Spleen (tissue), 11 donors: ENCODE data around the gene SPATA16. TPM values are rescaled to one million over a fixed set of nuclear protein-coding genes. Genes with fewer than 3 reads are reported as not detected.

ENCODE experiments used
- DNase-seq: peaks from one replicate; pipeline ENCODE4 v3.0.0-alpha.2; 2020
- H3K27ac ChIP-seq, 8 donors: fragments of 200-600 bp; sonication (generic) in 7 of 8; 1 replicate in 4 of 8; 2 replicates in 4 of 8; pipeline versions ENCODE4 v1.5.0 to v1.8.0; 2016 to 2021; ENCODE audit warnings: inconsistent platforms in 4 of 8, mild to moderate bottlenecking in 4 of 8, moderate library complexity in 1 of 8
- H3K27me3 ChIP-seq, 7 donors: fragments of 200-600 bp; sonication (generic) in 6 of 7; replicated peaks in 1 of 7; 1 replicate in 4 of 7; 2 replicates in 3 of 7; pipeline versions ENCODE4 v1.5.0 to v1.8.0; 2016 to 2021; ENCODE audit warnings: inconsistent platforms in 3 of 7, mild to moderate bottlenecking in 1 of 7
- H3K36me3 ChIP-seq, 6 donors: fragments of 200-600 bp; sonication (generic) in 5 of 6; 1 replicate in 4 of 6; 2 replicates in 2 of 6; pipeline versions ENCODE4 v1.5.0 to v1.8.0; 2016 to 2021; ENCODE audit warnings: inconsistent platforms in 2 of 6
- H3K4me1 ChIP-seq, 6 donors: fragments of 200-600 bp; sonication (generic) in 5 of 6; 1 replicate in 3 of 6; 2 replicates in 3 of 6; pipeline versions ENCODE4 v1.5.0 to v1.8.0; 2016 to 2021; ENCODE audit warnings: inconsistent platforms in 3 of 6
- H3K4me3 ChIP-seq, 8 donors: fragments of 200-600 bp; sonication (generic) in 7 of 8; 1 replicate in 4 of 8; 2 replicates in 4 of 8; pipeline versions ENCODE4 v1.5.0 to v1.8.0; 2016 to 2021; ENCODE audit warnings: inconsistent platforms in 4 of 8, mild to moderate bottlenecking in 4 of 8, moderate library complexity in 2 of 8
- H3K9me3 ChIP-seq, 8 donors: fragments of 200-600 bp; sonication (generic) in 7 of 8; 1 replicate in 4 of 8; 2 replicates in 4 of 8; pipeline versions ENCODE4 v1.5.0 to v1.8.0; 2016 to 2021; ENCODE audit warnings: inconsistent platforms in 4 of 8
- POLR2A ChIP-seq, 3 donors: fragments of 450-650 bp; IDR thresholded peaks; one replicate each; pipeline ENCODE4 v1.5.1; 2017; ENCODE audit warnings: antibody characterized with exemption in 3 of 3, mild to moderate bottlenecking in 1 of 3
- POLR2AphosphoS5 ChIP-seq, 3 donors: sonication (generic); formaldehyde crosslinking; IDR thresholded peaks; one replicate each; pipeline ENCODE4 v1.5.1; 2017; ENCODE audit warnings: antibody characterized with exemption in 3 of 3
- WGBS, 5 donors: extraction: QIAGEN DNeasy Blood & Tissue Kit in 3 of 5; methylation state at CpG; one replicate each; pipeline versions ENCODE4 v1.1.5 to v1.1.7; 2013 to 2018; 5-methylcytosine and 5-hydroxymethylcytosine counted together
- intact Hi-C: fragments of 100-400 bp; cut with DNase I; formaldehyde crosslinking; loops from one replicate; pipeline ENCODE4 v1.15.0; 2023; ENCODE audit warnings: low total_unique reads
- polyA plus RNA-seq, 3 donors: library from polyadenylated mRNA; stranded (reverse); fragments of 200-250 nt; gene quantifications; one replicate each; pipeline ENCODE4 v1.2.1, GENCODE V29; 2013
- total RNA-seq, 7 donors: library from RNA; depleted of rRNA in 3 of 7; stranded (reverse); fragments of >200 nt in 3 of 7; fragmentation: NEBNext Ultra II Directional in 4 of 7; extraction: Animal tissue kit (Norgen Biotek cat#: 25700) in 4 of 7; gene quantifications; one replicate each; pipeline versions ENCODE4 v1.1.0 to v1.2.1, GENCODE V29; 2016 to 2021
- TF ChIP-seq, protein P1 (sequence below), 11 experiments: fragments of 200-600 bp in 7 of 11; fragments of 450-650 bp in 4 of 11; sonication (generic) in 4 of 11; IDR thresholded peaks in 8 of 11; conservative IDR thresholded peaks in 3 of 11; 1 replicate in 7 of 11; 2 replicates in 4 of 11; pipeline versions ENCODE4 v1.4.0 to v1.8.0; 2016 to 2021; ENCODE audit warnings: antibody characterized with exemption in 11 of 11, inconsistent platforms in 4 of 11, mild to moderate bottlenecking in 1 of 11
- donor health status: healthy with polysubstance abuse.
- donor health status: DM: no; HTN: no; CAD: no; lungs with moderate emphysema.
- donor health status: DM: no; HTN: no; CAD: no.
- donor health status: Bipolar disorder and iron deficiency.
- donor health status: healthy.
- donor health status: DM: no; HTN: no; CAD: no.
- donor health status: DM: yes; HTN: yes; CAD: no.

The SPATA16 gene
- total and polyA plus RNA-seq, 10 donors = not detected

DNA sequence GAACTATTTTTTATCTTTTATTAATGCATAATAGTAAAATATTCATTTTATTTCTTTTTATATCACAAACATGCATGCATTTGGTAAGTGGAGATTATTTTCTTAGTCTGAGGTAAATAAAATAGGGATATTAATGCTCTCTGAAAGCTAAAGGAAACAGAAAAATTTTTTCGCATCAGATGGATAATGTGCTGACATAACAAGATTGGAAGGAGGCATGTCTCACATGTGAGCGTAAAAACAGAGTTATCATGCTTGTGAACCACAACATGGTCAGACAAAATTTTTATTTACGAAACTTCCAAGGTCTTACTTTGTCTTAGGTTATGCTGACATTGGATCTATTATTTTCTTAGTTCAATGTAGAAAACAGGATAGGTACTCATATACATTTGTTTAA lies 166.1 kb downstream of the SPATA16 start:
- 85 to 94% (median 91%) methylated on average over 3 of the region's 3 CpGs for WGBS, 5 donors
- no peak for TF ChIP-seq POLR2A (IDR thresholded peaks at IDR 0.05)
- intact Hi-C loops = no loop called here

DNA sequence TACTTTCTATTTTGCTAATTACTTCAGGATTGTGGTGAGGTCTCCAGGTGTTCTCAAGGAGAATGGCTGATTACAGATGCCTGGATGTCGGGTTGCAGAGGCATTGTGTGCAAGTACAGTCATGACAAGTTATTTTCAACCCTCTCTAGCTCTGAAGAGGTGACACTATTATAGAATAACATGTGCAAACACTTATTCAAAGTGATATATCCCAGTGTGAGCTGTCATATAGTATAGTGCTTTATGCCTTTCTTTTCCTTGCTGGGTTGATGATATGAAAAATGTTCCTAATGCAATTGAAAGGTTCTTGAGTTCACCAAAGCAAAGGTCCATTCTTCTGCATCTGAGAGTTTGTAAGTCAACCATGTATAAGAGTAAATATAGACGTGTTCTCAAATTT lies 167.2 kb downstream of the SPATA16 start:
- Histone ChIP-seq H3K36me3 (no peaks in the 10 kb centered on the region), H3K27me3 (no peaks in the 10 kb centered on the region), H3K27ac (no peak overlapping the region), H3K9me3 (no peaks in the 10 kb centered on the region), H3K4me3 (no peak overlapping the region), H3K4me1 (no peaks in the 10 kb centered on the region)
- WGBS, 5 donors = 56 to 79% (median 61%) methylated on average over 2 of the region's 2 CpGs
- no peak for DNase-seq
- intact Hi-C loops = no loop called here
- TF ChIP-seq, protein P1, sequence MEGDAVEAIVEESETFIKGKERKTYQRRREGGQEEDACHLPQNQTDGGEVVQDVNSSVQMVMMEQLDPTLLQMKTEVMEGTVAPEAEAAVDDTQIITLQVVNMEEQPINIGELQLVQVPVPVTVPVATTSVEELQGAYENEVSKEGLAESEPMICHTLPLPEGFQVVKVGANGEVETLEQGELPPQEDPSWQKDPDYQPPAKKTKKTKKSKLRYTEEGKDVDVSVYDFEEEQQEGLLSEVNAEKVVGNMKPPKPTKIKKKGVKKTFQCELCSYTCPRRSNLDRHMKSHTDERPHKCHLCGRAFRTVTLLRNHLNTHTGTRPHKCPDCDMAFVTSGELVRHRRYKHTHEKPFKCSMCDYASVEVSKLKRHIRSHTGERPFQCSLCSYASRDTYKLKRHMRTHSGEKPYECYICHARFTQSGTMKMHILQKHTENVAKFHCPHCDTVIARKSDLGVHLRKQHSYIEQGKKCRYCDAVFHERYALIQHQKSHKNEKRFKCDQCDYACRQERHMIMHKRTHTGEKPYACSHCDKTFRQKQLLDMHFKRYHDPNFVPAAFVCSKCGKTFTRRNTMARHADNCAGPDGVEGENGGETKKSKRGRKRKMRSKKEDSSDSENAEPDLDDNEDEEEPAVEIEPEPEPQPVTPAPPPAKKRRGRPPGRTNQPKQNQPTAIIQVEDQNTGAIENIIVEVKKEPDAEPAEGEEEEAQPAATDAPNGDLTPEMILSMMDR (IDR thresholded peaks at IDR 0.05 in 8 of 11, conservative IDR thresholded peaks at IDR 0.05 in 3 of 11) = no peak

More for the DNA sequence above, 166.1 kb downstream of the SPATA16 start:
- Histone ChIP-seq H3K27me3 (no peaks in the 10 kb centered on the region), H3K36me3 (no peaks in the 10 kb centered on the region), H3K4me3 (no peak overlapping the region), H3K27ac (no peak overlapping the region), H3K9me3 (no peaks in the 10 kb centered on the region), H3K4me1 (no peaks in the 10 kb centered on the region)
- no peak for DNase-seq

DNA sequence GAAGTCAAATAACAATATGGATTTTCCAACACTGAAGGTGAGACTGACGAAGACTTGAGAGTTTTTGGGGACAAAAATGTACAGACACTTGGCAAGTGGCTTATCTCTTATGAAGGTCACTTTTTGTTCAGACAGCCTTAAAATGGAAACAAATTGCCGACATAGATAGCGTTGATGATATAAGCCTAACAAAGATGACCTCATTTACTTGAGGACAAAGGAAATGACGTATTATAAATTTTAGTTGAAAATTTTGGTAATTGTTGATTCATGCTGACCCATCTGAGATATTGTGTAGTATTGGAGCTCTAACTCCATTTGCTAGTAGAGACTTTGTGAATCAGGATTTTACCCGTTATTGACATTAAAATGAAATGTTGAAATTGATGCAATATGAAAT lies 168.3 kb downstream of the SPATA16 start:
- H3K4me1 ChIP-seq = no peaks in the 10 kb centered on the region
- H3K4me3 ChIP-seq = no peak overlapping the region
- no peaks in the 10 kb centered on the region for H3K27me3 ChIP-seq
- no peaks in the 10 kb centered on the region for H3K36me3 ChIP-seq
- whole genome bisulfite sequencing, 5 donors = 69 to 84% (median 80%) methylated on average over 5 of the region's 5 CpGs
- intact Hi-C loops = no loop called here
- no peak for DNase-seq
- no peaks in the 10 kb centered on the region for H3K9me3 ChIP-seq
- H3K27ac ChIP-seq = no peak overlapping the region
- TF ChIP-seq, protein P1 (IDR thresholded peaks at IDR 0.05 in 8 of 11, conservative IDR thresholded peaks at IDR 0.05 in 3 of 11) = no peak
- TF ChIP-seq POLR2AphosphoS5 (IDR thresholded peaks at IDR 0.05) (no peak), POLR2A (IDR thresholded peaks at IDR 0.05) (no peak)

DNA sequence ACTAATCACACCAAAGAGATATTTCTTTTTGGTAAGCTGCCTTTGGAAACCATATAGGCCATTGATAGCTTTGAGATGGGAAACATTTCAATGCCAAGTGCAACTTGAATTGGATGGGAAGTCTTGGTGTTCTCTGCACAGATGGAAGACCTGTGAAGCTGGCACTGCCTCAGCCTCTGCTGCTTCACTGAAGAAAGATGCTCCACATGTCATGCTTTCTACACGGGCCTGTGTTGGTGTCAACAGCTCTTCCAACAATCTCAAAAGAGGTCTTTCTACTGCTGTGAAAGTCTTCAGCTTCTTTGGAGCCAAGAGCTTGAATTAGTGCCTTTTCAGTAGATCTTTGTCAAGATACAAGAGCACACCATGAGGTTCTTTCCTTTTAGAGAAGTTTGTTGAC lies 169.0 kb downstream of the SPATA16 start:
- Histone ChIP-seq H3K4me1 (no peaks in the 10 kb centered on the region), H3K36me3 (no peaks in the 10 kb centered on the region), H3K9me3 (no peaks in the 10 kb centered on the region), H3K27me3 (no peaks in the 10 kb centered on the region), H3K27ac (no peak overlapping the region), H3K4me3 (no peak overlapping the region)
- DNase-seq = no peak
- WGBS, 5 donors = 67 to 85% (median 71%) methylated on average over 1 of the region's 1 CpG
- intact Hi-C loops = no loop called here
- TF ChIP-seq POLR2A (IDR thresholded peaks at IDR 0.05) (no peak), POLR2AphosphoS5 (IDR thresholded peaks at IDR 0.05) (no peak)
- TF ChIP-seq, protein P1 (IDR thresholded peaks at IDR 0.05 in 8 of 11, conservative IDR thresholded peaks at IDR 0.05 in 3 of 11) = no peak

DNA sequence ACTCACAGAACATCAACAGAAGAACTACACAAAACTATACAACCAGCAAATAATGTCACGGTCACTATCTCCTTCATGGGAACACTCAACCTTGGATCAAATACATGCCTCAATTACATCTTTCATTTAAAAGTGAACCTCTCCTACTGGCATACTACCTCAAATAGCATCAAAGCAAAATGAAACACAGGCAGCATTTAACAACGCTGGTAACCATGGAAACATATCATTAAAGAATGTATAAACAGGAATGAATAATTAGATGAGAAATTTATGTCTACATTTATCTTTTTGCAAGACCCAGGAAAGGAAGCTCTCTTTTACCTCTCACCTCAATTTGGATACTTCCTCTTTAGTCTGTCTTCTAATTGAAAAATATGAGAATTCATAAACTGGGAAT lies 172.4 kb downstream of the SPATA16 start:
- Histone ChIP-seq H3K36me3 (no peaks in the 10 kb centered on the region), H3K4me1 (no peaks in the 10 kb centered on the region), H3K27ac (no peak overlapping the region), H3K27me3 (no peaks in the 10 kb centered on the region), H3K9me3 (no peaks in the 10 kb centered on the region), H3K4me3 (no peak overlapping the region)
- intact Hi-C loops = no loop called here
- 79 to 92% (median 83%) methylated on average over 2 of the region's 2 CpGs for WGBS, 5 donors
- TF ChIP-seq POLR2A (IDR thresholded peaks at IDR 0.05) (no peak), POLR2AphosphoS5 (IDR thresholded peaks at IDR 0.05) (no peak)
- TF ChIP-seq, protein P1 (IDR thresholded peaks at IDR 0.05 in 8 of 11, conservative IDR thresholded peaks at IDR 0.05 in 3 of 11) = no peak
- no peak for DNase-seq
